NCI-H146 (cell line): ENCODE data around the gene CHD2.
"Not testable (repeated sequence)": the region's sequence is repeated elsewhere in the genome, so short reads cannot be mapped to it uniquely, and the experiment has no call there.

Source experiments
- DNase-seq: peaks from one replicate; lab custom pipeline; 2025; lab: John Stamatoyannopoulos, UW

CHD2 gene

DNA sequence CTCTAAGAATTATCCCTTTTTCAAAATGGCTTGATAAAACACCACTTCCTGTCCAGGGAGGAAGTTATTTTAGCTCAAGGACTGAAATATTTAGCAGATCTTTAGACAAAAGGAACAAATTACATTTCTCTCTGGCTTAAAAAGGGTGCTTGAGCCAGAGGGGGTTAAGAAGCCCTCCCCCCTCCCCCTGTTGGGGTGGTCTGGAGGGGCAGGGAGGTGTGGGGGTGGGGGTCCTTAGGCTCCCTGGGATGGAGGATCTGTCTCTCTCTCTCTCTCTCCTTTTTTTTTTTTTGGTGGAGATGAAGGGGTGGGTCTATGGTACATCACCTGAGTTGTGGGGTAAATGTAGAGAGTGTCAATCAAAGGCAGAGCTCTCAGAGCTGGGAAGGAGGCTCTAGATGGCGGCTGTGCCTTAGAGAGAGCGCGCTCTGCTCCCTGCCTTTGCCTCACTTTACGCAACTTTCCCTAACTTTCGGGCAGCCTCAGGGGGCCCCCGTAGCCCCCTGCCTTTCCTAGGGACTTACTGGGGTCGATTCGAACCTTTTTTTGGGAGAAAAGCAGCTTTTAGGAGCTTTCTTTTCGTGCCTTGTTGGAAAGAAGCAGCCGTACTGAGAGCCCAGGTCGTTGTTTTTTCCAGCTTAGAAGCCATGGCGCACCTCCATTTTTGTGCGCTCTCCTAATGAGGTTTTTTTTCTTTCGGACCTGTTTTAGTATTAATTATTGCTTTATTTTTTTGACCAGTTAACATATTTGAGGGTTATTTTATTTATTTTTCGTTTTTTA lies at the start of gene CHD2:
TSS of gene CHD2 (plus strand) at position 377 of the 783 bp plus-strand sequence. CDS start 914 bp downstream, outside the sequence.
- DNase-seq = peak; percentile 94

DNA sequence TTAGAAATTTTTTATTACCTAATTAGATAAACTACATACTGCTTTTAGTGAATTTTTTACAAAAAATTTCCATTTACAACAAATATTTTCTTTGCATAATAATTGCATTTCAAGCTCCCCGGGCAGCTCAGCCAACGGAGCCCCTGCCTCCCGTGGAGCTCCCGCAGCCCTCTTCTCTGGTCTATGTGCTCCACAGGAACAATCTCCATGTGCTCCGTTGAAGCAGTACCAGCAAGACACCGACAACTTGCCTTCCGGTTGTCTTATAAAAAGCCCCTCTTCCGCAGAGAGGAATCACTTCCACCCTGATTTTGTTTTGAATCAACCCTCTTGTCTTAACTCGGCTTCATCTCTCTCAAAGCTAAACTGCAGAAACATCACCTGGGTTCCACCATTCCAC lies 46.9 kb upstream of the CHD2 start:
- no peak for DNase-seq

GRCh38 chr15:92861742-92862141 lies 38.4 kb upstream of the CHD2 start:
- DNase-seq = no peak

- DNase-seq = peak; percentile 14
Measured at GRCh38 chr15:92864127-92864814, 35.9 kb upstream of the CHD2 start.

- DNase-seq = no peak
Measured at GRCh38 chr15:92869263-92869940, 30.7 kb upstream of the CHD2 start.

- no peak for DNase-seq
Measured at GRCh38 chr15:92870010-92870591, 30.0 kb upstream of the CHD2 start.

DNA sequence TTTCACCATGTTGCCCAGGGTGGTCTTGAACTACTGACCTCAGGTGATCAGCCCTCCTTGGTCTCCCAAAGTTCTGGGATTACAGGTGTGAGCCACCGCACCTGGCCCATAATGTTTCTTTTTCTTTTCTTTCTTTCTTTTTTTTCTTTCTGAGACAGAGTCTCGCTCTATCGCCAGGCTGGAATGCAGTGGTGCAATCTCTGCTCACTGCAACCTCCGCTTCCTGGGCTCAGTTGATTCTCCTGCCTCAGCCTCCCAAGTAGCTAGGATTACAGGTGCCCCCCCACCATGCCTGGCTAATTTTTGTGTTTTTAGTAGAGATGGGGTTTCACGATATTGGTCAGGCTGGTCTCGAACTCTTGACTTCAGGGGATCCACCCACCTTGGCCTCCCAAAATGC lies 27.2 kb upstream of the CHD2 start:
- not testable (repeated sequence) for DNase-seq

GRCh38 chr15:92877000-92877399 lies 23.1 kb upstream of the CHD2 start:
- no peak for DNase-seq

GRCh38 chr15:92877416-92877815 lies 22.7 kb upstream of the CHD2 start:
- no peak for DNase-seq

- DNase-seq = peak; percentile 13
Measured at GRCh38 chr15:92878593-92879053, 21.5 kb upstream of the CHD2 start.

DNA sequence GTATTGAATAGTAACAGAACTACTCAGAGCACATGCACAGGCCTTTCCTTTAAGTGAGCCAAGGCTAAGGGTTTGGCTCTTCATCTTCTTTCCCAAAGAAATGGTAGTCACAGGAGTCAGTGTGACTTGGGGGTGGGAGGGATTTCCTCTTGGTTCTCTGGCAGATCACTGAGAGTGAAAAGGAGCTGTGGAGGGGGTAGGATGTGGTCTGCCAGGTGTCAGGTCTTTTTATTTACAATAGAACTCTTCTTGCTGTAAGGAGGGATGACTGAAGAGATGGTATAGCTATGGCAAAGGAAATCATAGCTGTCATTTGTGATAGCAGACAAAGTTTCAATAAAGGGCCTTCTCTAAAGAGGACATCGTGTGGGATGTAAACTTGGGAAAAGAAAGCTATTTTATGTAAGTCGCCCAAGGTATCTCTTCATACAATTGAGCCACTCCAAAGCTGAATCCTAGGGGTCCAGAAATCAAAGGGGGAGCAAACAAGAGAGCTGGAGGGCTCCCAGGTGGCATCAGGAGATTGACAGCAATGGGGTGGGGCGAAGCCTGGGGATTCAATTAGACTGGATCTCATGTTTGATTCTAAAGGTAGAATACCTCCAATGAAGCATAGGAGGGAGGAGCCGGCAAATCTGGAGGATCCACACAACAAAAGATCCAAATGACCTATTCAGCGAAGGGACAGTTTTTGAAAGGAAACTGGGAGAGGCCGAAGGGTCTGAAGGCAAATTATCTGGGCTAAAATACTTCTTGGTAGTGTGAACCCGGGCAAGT lies 20.0 kb upstream of the CHD2 start:
- no peak for DNase-seq

GRCh38 chr15:92880796-92881195 lies 19.3 kb upstream of the CHD2 start:
- DNase-seq = no peak

DNA sequence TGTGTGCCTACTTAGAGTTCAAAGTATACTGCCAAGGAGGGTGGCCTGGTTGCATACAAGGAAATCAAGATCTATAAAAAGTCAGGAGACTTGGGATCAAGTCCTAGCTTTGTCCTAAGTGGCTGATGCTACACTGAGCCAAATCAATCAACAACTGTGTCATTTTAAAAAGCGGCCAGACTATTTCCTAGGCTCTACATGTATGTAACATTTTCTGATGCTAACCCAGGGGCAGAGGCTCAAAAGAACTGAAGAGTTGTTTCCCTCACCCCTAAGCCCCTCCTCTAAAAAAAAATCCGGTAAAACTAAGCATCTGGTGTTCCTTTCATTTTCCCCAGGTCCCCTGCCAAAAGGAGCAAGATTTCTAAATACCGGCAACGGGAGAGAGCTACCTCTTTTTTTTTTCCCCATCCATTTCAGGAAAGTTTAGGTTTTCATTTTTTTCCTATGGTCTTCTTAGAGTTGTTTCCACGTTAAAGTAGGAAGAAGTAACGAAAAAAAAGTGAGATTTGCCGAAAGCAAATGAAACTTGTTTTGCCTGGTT lies 18.8 kb upstream of the CHD2 start:
- no peak for DNase-seq

DNA sequence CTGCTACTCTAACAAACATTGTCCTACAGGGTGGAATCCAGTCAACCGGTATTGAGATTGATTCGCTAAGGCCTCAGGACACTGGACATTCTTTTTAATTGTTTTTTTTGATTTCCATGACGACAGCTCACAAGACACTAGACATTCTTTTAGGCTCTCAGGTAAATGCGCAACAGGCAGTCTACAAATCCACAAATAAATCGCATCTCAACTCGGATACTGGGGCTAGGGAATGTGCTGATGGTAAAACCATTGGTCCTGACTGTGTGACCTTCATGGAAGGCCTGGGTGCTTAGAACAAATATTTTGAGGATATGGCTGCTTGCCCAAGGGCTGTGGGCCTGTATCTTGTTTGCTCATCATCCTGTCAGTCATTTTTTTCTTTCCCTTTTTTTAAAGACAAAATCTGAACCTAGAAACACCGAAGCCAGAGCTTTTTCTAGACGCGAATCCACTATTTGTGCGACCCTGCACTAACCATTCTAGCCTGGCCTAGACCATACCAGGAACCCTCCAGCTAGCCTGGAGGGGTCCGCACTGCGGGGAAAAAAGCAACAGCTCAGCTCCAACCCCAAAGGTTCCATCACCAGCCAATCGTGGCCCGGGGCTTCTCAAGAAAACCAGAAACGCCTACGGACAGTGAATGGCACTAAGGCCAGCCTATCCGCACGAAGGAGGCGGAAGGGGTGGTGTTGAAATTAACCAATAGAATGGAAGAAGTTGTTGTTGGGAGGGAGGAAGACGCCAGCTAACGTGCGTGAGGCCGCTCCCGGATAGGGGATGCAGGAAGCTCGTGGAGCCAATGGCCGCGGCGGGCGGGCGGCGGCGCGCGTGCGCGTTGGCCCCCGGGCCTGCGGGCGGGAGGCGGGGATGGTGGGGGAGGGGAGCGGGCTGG lies 18.1 kb upstream of the CHD2 start:
- DNase-seq = peak; percentile 98

- DNase-seq = no peak
Measured at GRCh38 chr15:92882697-92883162, 17.4 kb upstream of the CHD2 start.

DNA sequence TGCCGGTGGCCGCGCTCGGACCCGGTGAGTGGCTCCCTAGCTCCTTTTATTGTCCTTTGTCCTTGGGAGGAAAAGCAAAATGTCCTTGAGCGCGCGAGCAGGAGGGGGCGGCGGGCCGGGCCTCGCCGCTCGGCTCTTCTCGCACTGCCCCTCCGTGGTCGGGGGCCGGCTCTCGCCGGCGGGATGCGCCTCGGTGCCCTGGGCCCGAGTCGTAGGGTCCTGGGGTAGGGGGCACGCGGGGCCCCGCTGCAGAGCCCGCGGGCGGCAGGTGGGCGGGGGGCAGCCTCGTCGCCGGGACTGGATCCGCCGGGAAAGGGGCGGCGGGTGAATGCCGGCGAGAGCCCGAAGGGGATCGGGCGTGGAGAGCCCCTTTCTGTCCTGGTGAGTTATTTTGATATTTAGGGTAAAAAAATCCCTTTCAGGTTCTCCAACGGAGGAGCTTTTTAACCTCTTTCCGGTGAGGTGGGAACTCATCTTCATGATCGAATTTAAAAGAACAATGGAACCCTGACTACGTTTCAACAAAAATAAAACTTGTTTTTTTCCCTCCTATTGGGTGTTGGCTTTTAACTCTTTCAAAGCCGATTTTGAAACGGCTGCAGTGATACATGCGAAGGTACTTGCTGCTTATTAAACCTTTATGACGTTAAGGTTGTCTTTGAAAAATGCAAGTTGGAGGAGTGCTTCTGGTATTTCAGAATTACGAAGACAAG lies 16.8 kb upstream of the CHD2 start:
- DNase-seq = no peak

DNA sequence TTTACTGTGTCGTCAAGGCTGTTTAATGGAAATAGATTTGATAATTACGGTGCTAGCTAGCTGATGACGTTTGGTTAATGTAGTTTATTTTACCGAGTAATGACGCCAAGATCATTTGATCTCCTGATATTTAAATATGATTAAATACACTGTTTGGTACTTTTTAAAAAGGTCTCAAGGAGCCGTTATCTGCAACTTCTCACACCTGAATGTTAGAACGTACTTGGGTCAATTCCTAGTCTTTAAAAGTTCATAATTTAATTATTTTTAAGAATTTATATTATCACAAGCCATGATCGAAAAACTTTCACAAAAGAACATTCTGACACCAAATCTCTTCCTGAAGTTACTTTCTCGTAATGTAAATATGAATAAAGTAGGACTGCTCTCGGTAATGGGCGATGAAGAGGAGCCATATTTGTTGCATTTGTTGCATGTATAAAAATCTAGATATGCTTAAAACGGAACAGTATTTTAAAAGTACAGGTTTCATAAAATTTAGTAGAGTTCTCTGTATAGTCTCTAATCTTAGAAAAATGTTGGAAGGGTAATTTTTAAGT lies 16.2 kb upstream of the CHD2 start:
- no peak for DNase-seq

- DNase-seq = no peak
Measured at GRCh38 chr15:92884436-92885223, 15.5 kb upstream of the CHD2 start.
